ENCODE results near the gene CFAP161.

- TF ChIP-seq CTCF (IDR thresholded peaks at IDR 0.05; ENCODE audit: low read length) (no peak), EZH2 (optimal IDR thresholded peaks at IDR 0.05; ENCODE audit: low read depth, low read length) (no peak), EZH2phosphoT487 (IDR thresholded peaks at IDR 0.05; ENCODE audit: low read length) (no peak)
Observed at GRCh38 chr15:81174125-81174791, 40.2 kb downstream of the CFAP161 start.
